Measurements from ENCODE around the gene NDOR1. TPM values are rescaled to one million over a fixed set of nuclear protein-coding genes. Genes with fewer than 3 reads are reported as not detected.

Gene NDOR1
- total RNA-seq, 1 donor from 2014 or later = 22.5 TPM

GRCh38 chr9:137223078-137223970 is 17.8 kb downstream of the NDOR1 start:
- peak; percentile 94 for DNase-seq (ENCODE audit: low spot score)
- Mint-ChIP-seq H3K36me3 (ENCODE audit: low read depth, unreplicated experiment) (no peaks in the 10 kb centered on the region), H3K9me3 (ENCODE audit: unreplicated experiment) (no peaks in the 10 kb centered on the region), H3K27ac (ENCODE audit: unreplicated experiment) (no peak overlapping the region), H3K4me1 (ENCODE audit: unreplicated experiment) (no peaks in the 10 kb centered on the region), H3K4me3 (ENCODE audit: unreplicated experiment) (peak overlapping the region; percentile 82), H3K27me3 (ENCODE audit: unreplicated experiment) (peaks cover 11% of the 10 kb centered on the region)
- no peak for TF ChIP-seq CTCF (IDR thresholded peaks at IDR 0.05; ENCODE audit: unreplicated experiment)

- no peak for DNase-seq (ENCODE audit: low spot score)
- peaks cover 11% of the 10 kb centered on the region for H3K27me3 Mint-ChIP-seq (ENCODE audit: unreplicated experiment)
- peak within 1 kb of the TSS; percentile 71 for H3K4me3 Mint-ChIP-seq (ENCODE audit: unreplicated experiment)
- no peaks in the 10 kb centered on the region for H3K9me3 Mint-ChIP-seq (ENCODE audit: unreplicated experiment)
- TF ChIP-seq CTCF (IDR thresholded peaks at IDR 0.05; ENCODE audit: unreplicated experiment) = no peak
- no peaks in the 10 kb centered on the region for H3K4me1 Mint-ChIP-seq (ENCODE audit: unreplicated experiment)
- H3K36me3 Mint-ChIP-seq (ENCODE audit: low read depth, unreplicated experiment) = no peaks in the 10 kb centered on the region
- no peak within 1 kb of the TSS for H3K27ac Mint-ChIP-seq (ENCODE audit: unreplicated experiment)
Observed at GRCh38 chr9:137224830-137225694, 19.6 kb downstream of the NDOR1 start, which contains the start of gene CYSRT1. Gene CYSRT1, plus strand, starts transcription at chr9:137225174. Its CDS starts 448 bp downstream, at chr9:137225622.

- Mint-ChIP-seq H3K4me3 (ENCODE audit: unreplicated experiment) (no peak overlapping the region), H3K9me3 (ENCODE audit: unreplicated experiment) (no peaks in the 10 kb centered on the region), H3K36me3 (ENCODE audit: low read depth, unreplicated experiment) (no peaks in the 10 kb centered on the region), H3K27ac (ENCODE audit: unreplicated experiment) (no peak overlapping the region), H3K4me1 (ENCODE audit: unreplicated experiment) (no peaks in the 10 kb centered on the region), H3K27me3 (ENCODE audit: unreplicated experiment) (peaks cover 9% of the 10 kb centered on the region)
- no peak for DNase-seq (ENCODE audit: low spot score)
- TF ChIP-seq CTCF (IDR thresholded peaks at IDR 0.05; ENCODE audit: unreplicated experiment) = no peak
Observed at GRCh38 chr9:137225699-137226331, 20.3 kb downstream of the NDOR1 start.

- Mint-ChIP-seq H3K27me3 (ENCODE audit: unreplicated experiment) (peaks cover 7% of the 10 kb centered on the region), H3K4me1 (ENCODE audit: unreplicated experiment) (no peaks in the 10 kb centered on the region), H3K27ac (ENCODE audit: unreplicated experiment) (no peak overlapping the region), H3K36me3 (ENCODE audit: low read depth, unreplicated experiment) (no peaks in the 10 kb centered on the region), H3K9me3 (ENCODE audit: unreplicated experiment) (no peaks in the 10 kb centered on the region), H3K4me3 (ENCODE audit: unreplicated experiment) (no peak overlapping the region)
- no peak for TF ChIP-seq CTCF (IDR thresholded peaks at IDR 0.05; ENCODE audit: unreplicated experiment)
- no peak for DNase-seq (ENCODE audit: low spot score)
Observed at GRCh38 chr9:137226338-137227053, 21.0 kb downstream of the NDOR1 start.

All from endothelial cell (in vitro differentiated cells).